NCI-H446 treated with DMSO at 0.1 percent for 48 hours (cell line): Measurements from ENCODE around the gene ZNF608.

Experiments
- DNase-seq: peaks from one replicate; lab custom pipeline; 2025; lab: John Stamatoyannopoulos, UW

ZNF608 gene

GRCh38 chr5:124752854-124753720, 6.6 kb upstream of the ZNF608 start:
- DNase-seq: no peak

GRCh38 chr5:124751031-124751430, 4.6 kb upstream of the ZNF608 start:
- DNase-seq: no peak

DNA sequence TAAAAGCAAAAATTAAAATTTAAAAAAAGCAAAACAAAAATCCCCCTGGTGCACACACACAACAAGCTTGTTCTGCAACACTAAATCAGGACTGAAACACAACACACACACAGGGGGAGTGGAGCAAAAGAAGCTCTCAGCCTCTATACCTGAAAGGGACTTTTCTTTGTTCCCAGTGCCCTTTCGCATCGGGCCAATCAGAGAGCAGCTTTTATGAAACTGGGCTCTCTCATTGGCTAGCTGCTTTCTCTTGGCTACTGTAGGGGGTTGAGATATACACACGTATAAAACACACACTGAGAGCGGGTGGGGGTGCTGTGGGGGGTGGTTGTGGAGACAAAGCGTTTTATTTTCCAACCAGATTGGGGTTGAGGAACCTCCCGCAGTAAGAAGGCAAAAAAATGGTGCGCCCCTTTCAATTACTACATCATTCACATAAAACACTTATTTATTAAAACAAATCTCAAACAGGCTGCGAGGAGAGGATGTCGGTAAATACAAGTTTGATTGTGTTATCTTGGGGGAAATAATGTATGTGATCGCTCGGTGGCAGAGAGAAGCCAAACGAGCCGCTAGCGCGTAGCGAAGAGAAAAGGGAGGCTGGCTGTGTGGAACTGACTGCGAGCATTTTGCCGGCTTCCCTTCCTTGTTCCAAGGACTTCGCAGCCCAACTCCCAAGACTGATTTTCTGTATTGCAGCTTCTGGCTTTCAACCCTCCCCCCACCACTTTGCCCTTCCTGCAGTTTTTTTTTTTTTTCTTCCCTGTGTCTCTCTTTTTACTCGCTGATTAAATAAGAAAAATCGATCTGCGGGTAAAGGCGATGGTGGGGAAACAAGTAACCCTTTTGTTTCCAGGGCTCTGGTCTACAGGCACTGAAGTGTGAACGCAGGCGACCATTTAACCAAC, 2.5 kb upstream of the ZNF608 start:
- peak; percentile 94 for DNase-seq

DNA sequence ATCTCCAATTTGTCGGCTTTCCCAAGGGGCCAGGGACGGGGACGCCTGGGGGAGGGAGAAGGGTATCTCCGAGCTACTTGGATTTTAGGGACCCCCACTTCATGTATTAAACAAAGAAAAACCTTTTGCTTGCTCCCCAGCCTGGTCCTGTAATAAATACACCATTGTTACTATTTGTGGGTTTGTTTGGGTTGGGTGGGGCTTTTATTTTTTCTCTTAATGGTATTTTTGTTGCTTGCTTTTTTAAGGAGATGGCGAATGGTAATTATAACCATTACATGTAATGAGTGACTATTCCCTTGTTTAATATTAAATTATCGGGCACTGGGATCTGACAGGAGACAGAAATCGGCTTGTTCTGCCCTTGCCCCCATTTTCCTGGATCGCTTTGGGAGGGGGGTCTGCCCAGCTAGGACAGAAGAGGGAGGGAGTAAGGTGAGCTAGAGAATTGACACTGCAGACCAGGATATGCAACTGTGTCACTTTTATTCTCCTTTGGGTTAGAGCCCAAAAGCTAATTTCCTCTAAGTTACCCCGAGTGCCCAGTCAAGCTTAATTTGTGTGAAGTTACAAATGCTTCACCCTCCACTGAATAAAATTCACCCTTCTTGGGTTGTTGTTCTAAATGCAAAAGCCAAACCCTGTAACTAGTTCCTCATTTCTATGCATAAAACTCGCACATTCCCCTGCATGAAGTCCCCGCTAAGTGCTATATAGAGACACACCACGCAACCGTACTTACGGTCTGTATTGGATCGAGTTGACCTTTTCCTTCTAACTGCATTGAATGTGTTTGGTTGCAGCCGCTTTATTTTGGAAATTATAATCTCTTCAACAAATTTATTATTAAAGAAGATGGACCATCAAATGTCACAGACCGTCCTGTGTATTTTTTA, 1.6 kb upstream of the ZNF608 start:
- peak; percentile 61 for DNase-seq

DNA sequence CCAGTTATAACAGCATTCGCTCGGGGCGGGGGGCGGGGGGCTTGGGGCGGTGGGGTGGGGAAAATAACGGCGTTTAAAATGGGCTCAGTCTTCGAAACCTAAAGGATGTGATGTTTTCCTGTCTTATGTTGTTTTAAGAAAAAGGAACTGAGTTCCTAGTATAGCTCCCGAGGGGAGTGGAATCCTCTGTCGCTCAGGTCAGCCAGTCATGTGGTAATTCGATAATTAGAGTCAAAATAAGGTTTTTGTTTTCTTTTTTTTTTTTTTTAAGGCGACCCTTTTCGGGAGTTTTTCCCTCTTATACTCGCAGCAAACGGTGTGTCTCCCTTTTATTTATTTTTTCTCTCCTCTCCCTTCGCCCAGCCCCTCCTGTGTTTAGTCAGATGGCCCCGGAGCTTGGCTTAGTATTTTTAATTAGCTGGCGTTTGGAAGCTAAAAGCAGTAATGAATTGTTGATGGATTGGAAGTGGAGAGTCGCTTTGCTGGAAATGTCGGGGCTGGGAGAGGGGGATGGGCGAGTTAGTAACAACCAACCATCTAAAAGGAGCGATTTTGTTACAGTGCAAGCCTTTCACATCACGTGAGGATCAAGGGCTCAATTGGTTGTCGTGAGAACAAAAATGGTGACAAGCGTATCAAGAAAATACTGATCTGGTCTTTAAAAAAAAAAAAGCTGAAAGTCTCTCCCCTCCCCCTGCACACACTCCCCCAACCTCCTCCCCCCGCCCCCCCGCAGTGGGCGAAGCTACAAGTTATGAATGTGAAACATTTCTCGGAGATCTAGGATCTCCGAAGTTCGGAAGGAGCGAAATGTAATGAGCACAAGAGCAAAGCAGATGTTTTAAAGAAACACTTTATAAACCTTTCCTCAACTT, 714 bp upstream of the ZNF608 start:
- DNase-seq: peak; percentile 95

DNA sequence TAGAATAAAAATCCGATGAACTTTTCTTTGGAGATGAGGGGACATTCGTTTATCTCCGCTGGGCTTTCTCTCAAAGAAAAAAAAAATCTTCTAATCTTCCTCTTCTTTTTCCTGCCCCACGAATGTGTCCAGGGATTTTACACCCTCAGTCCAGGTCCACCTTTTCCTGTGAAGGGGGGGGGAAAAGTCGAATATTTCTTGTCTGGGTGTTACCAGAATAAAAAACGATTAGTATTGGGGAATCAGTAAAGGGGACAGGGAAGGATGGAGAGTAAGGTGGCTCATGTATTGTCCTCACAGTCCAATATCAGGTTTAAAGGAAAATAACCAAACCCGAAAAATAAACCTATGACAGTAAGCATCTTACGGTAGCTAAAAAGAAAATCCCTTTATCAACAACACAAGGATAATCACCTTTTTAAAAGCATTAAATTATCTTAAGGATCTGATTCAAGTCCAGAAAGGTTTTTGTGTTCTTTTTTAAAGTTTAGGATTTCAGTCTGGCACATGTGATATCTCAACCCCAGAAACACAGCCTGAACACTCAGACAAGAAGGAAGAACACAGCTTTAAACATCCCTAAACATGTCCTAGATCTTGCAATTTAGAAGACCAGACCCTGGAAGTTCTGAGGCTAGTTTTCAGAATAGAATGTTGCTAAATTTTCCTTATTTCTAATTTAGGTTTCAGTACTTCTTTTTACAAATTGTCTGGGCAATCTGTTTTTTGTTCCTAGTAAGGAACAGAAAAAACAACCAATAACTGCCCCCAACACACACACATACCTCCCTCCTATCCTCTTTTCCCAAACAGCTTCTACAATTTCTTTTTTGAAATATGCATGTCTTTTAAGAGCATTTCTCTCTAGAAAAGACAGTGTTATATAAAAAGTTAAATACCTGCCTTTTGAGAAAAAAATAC, 1.2 kb downstream of the ZNF608 start:
- no peak for DNase-seq

- no peak for DNase-seq
These were observed 2.1 kb downstream of the ZNF608 start for GRCh38 chr5:124744170-124744971.

GRCh38 chr5:124743602-124744169, 2.8 kb downstream of the ZNF608 start:
- DNase-seq: no peak

DNA sequence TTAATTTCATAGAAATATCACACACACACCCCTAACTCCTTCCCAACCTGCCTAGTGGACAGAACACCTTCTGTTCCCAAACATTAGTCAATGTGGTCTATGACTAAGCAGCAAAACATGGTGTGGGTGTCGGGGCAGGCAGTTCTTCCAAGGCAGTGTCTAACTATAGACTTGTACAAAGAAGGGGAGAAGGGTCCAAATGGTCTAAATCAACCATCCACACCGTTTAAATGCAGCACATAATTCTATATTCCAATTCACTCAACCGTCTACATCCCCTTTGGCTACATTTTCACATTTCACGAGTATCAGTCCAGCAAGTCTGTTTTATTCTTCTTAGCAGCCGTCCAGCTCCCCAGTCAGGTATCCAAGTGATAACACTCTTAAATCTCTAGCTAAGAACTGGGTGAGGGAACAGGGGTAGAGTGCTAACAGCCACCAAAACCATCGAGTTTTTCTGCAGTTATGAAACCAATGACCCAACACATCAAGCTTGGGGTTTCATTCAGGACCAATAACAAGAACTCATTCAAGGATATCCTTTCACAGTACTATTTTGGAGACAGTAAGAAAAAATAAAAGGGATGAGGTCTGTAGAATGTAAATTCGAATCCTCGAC, 3.3 kb downstream of the ZNF608 start:
- DNase-seq: no peak

DNA sequence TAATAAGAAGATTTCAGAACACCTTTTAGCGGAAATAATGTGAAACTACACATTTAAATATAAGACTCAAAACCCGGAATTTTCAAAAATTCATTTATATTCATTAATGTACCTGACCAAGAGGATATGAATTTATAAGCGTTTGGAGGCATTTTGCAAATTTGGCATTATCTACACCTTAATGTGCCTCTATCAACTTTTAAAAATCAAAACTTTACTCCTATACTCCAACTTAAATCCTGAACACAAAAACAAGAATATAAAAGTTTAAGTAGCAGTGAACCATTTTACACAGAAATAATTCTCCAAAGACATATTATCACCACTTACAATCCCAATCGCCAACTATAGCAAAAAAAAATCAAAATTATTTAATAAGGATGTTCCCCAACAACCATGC, 3.9 kb downstream of the ZNF608 start:
- no peak for DNase-seq

DNA sequence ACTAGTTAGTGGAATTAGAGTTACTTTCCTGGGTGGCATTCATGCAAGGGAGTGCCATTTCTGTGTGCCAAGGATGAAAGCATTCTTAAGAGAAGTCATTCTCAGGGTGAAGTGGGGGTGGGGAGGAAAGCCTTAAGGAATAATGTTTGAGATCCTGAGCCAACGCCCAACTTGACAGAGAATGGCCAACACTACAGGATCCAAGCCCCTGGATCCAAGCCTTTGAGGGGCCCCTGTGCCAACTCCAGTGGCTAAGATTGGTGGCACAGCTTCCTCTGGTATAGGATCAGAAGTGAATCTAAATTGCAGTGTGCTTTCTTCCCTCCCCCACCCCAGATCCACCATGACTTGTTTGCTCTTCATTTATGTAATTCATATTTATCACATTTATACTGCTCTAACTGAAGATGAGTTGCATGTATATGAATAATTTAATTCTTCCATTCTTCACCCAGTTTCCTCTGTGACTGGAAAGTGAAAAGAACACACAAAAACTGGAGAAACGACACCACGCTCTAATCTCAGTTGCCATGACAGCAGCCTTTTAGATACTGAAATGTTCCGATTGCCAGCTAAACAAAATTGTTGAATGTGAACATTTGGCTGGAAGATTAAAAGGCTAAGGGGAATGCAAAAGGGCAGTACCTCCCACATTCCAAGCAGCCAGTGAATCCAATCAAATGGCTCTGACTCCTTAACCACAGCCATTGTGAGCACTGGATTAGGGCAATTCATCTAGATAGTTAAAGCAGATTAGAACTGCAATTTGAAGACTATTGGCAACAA, 4.5 kb downstream of the ZNF608 start:
- DNase-seq: peak; percentile 68

- DNase-seq: no peak
These were observed 5.4 kb downstream of the ZNF608 start for GRCh38 chr5:124740991-124741583.

DNA sequence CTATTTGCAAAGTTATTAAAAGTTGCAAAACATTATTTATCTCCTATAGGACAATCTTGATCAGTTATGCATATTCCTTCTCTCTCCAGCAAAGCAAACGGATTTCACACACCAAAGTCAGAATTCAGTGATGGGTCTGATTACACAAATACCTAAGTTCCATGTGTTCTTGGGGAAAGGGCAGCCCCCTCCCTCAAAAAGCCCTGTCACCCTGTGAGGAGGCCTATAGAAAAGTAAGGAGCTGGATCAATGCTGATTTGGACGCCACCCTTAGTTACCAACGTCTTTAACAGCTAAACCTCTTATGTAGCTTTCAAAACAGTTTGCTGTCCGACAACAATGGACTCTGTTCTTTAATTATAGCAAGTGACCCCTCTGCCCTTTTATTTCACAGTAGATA, 6.4 kb downstream of the ZNF608 start:
- DNase-seq: no peak

DNA sequence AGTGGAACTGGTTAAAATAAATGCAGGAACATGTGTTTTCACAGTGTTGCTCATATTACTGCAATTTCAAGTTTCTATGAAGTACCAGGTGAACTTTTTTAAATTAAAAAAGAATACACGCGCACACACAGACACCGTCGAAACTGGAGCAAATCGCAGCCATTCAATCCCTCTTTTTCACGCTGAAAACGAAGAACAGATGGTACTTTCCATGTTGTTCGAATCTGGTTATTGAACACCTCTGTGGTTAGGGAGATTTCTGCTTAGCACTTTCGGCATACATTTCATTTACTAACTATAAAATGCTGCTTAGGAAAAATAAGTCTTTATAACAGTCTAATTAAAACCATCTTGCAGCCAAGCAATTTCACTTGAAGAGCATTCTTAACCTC, 6.8 kb downstream of the ZNF608 start:
- DNase-seq: no peak

- DNase-seq: peak; percentile 34
These were observed 7.5 kb downstream of the ZNF608 start for GRCh38 chr5:124738681-124739633.

GRCh38 chr5:124737651-124738050, 8.8 kb downstream of the ZNF608 start:
- DNase-seq: no peak
